Aorta (tissue), 5 donors: Measurements from ENCODE around the gene LYZL4. TPM values are rescaled to one million over a fixed set of nuclear protein-coding genes. Genes with fewer than 3 reads are reported as not detected.

Source experiments
- ATAC-seq: fragments of 200-7000 bp; cut with Tn5 transposase; one replicate; pipeline ENCODE4 v1.9.1; 2022; ENCODE audit warnings: moderate library complexity; ENCODE audit not compliant: low FRiP score
- DNase-seq, 2 donors: peaks; one replicate each; pipeline ENCODE4 v3.0.0-alpha.2; 2020
- H3K27ac ChIP-seq, 2 donors: one replicate each; pipeline ENCODE4 v1.5.1; 2013; ENCODE audit warnings: low read length in 2 of 2, mild to moderate bottlenecking in 2 of 2, moderate library complexity in 2 of 2, control low read depth in 1 of 2, inconsistent platforms in 1 of 2, low read depth in 1 of 2
- H3K27me3 ChIP-seq, 2 donors: one replicate each; pipeline ENCODE4 v1.6.1; 2013; ENCODE audit warnings: control low read depth in 1 of 2, low read length in 1 of 2, mild to moderate bottlenecking in 1 of 2, moderate library complexity in 1 of 2; ENCODE audit not compliant: insufficient read depth in 2 of 2, control insufficient read depth in 1 of 2
- H3K36me3 ChIP-seq, 2 donors: one replicate each; pipeline ENCODE4 v1.6.1; 2013; ENCODE audit warnings: control low read depth in 1 of 2, low read length in 1 of 2, mild to moderate bottlenecking in 1 of 2; ENCODE audit not compliant: insufficient read depth in 2 of 2, control insufficient read depth in 1 of 2
- H3K4me1 ChIP-seq, 2 donors: one replicate each; pipeline ENCODE4 v1.6.1; 2013; ENCODE audit warnings: low read length in 2 of 2, control low read depth in 1 of 2, mild to moderate bottlenecking in 1 of 2, moderate library complexity in 1 of 2; ENCODE audit not compliant: insufficient read depth in 2 of 2, control insufficient read depth in 1 of 2
- H3K4me3 ChIP-seq, 2 donors: one replicate each; pipeline ENCODE4 v1.5.1; 2013; ENCODE audit warnings: low read length in 2 of 2, control low read depth in 1 of 2, mild to moderate bottlenecking in 1 of 2
- H3K9me3 ChIP-seq: one replicate; pipeline ENCODE4 v1.6.1; 2013; ENCODE audit warnings: mild to moderate bottlenecking, low read length; ENCODE audit not compliant: control insufficient read depth
- WGBS, 2 donors: extraction: QIAGEN DNeasy Blood & Tissue Kit; methylation state at CpG; one replicate each; pipeline ENCODE4 v1.1.7; 2013; 5-methylcytosine and 5-hydroxymethylcytosine counted together
- intact Hi-C, 2 donors: fragments of 100-400 bp; cut with DNase I; formaldehyde crosslinking; loops; one replicate each; pipeline versions ENCODE4 v1.14.2 to v1.15.0; 2022
- polyA plus RNA-seq, 2 donors: library from polyadenylated mRNA; stranded (reverse); fragments of 200-250 nt; gene quantifications; one replicate each; pipeline ENCODE4 v1.2.3, GENCODE V29; 2013
- total RNA-seq, 2 donors: library from RNA; stranded (reverse); fragmentation: NEBNext Ultra II Directional; extraction: Animal tissue kit (Norgen Biotek cat#: 25700); gene quantifications; one replicate each; pipeline ENCODE4 v1.2.1, GENCODE V29; 2021
- donor health status: healthy with polysubstance abuse.
- donor health status: Bipolar disorder and iron deficiency.
- donor health status: DM: no; HTN: no; CAD: no.
- donor health status: DM: no; HTN: no; CAD: no.
- donor health status: DM: yes; HTN: yes; CAD: no.

LYZL4 gene
- total and polyA plus RNA-seq, 4 donors: not detected

- intact Hi-C loops: no loop called here
- WGBS, 2 donors: 61 to 65% methylated on average over 4 of the region's 4 CpGs
- H3K9me3 ChIP-seq: no peaks in the 10 kb centered on the region
- ATAC-seq (no peak), DNase-seq (no peak)
- no peak overlapping the region for H3K4me3 ChIP-seq
- H3K4me1 ChIP-seq: no peaks in the 10 kb centered on the region
- H3K27me3 ChIP-seq: no peaks in the 10 kb centered on the region
- peak overlapping the region in 1 of 2 donors; percentile 26 for H3K27ac ChIP-seq
- no peaks in the 10 kb centered on the region for H3K36me3 ChIP-seq
Measured at GRCh38 chr3:42369832-42370231, 40.6 kb downstream of the LYZL4 start.

DNA sequence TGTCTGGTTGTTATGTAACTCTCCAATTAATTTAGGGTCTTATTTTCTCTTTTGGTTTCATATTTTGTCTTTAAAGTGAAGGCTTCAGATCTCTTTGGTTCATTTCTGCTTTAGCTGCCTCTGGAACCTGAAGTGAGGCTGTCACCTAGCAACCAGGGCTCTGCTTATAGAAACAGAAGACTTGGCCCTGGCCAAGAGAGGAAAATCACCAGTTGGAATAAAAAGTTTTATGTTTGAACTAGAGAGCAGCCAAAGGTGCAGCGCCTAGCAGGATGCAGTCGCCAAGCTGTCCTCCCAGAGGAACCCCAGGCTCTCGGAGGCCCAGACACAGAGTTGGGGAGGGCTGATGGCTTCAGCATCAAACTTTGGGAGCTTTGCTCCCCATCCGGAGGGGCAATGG lies 41.1 kb downstream of the LYZL4 start:
- intact Hi-C loops: no loop called here
- H3K9me3 ChIP-seq: no peaks in the 10 kb centered on the region
- peak in 1 of 2 donors; percentile 69 for DNase-seq
- H3K36me3 ChIP-seq: no peaks in the 10 kb centered on the region
- ATAC-seq: peak; percentile 56
- WGBS, 2 donors: 2 to 5% methylated on average over 4 of the region's 4 CpGs
- H3K4me3 ChIP-seq: no peak overlapping the region
- no peaks in the 10 kb centered on the region for H3K27me3 ChIP-seq
- no peaks in the 10 kb centered on the region for H3K4me1 ChIP-seq
- H3K27ac ChIP-seq: peak overlapping the region in 1 of 2 donors; percentile 26

- WGBS, 2 donors: 15 to 18% methylated on average over 1 of the region's 1 CpG
- no peak for DNase-seq
- H3K4me1 ChIP-seq: no peaks in the 10 kb centered on the region
- H3K36me3 ChIP-seq: no peaks in the 10 kb centered on the region
- no peaks in the 10 kb centered on the region for H3K9me3 ChIP-seq
- H3K4me3 ChIP-seq: no peak overlapping the region
- no peak for ATAC-seq
- intact Hi-C loops: no loop called here
- no peak overlapping the region for H3K27ac ChIP-seq
- no peaks in the 10 kb centered on the region for H3K27me3 ChIP-seq
Measured at GRCh38 chr3:42368861-42369260, 41.5 kb downstream of the LYZL4 start.

DNA sequence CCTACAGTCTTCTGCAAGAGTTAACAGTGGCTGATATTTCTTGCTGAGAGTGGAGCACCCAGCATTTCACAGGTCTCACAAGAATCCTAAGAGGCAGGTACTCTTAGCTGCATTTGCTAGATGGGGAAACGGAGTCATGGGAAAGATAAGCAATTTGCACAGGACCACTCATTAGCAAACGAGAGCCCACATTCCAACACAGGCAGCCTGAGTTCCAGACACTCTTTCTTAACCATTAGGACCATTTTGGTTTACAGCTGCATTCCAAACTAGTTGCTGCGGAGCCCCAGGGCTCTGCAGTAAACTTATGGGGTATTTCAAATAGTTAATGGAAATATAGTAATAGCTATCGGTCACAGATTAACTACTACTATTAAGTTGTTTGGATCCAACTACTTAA lies 42.5 kb downstream of the LYZL4 start:
- H3K4me3 ChIP-seq: no peak overlapping the region
- no peak for ATAC-seq
- H3K36me3 ChIP-seq: no peaks in the 10 kb centered on the region
- no peak for DNase-seq
- H3K4me1 ChIP-seq: no peaks in the 10 kb centered on the region
- H3K27ac ChIP-seq: no peak overlapping the region
- 64% methylated on average over 4 of the region's 4 CpGs for WGBS, 2 donors
- intact Hi-C loops: no loop called here
- no peaks in the 10 kb centered on the region for H3K27me3 ChIP-seq
- no peaks in the 10 kb centered on the region for H3K9me3 ChIP-seq

DNA sequence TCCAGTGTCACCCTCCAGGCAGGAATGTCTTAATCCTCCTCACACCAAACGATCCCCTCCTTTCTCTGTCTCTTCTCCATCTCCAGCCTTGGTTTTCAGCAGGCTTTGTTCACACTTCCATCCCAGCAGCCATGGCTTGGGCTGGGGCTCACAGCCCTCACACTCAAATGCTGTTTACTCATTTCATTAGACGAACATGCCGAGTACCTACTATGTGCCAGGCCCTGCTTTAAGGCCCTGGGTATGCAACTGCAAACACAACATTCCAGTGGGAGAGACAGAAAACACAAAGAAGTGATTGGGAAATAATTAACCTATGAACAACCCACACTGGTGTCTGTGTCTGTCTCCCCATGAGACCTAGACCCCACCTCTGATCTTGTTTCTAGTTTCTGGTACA lies 43.9 kb downstream of the LYZL4 start:
- no peaks in the 10 kb centered on the region for H3K4me1 ChIP-seq
- DNase-seq (no peak), ATAC-seq (no peak)
- H3K27ac ChIP-seq: no peak overlapping the region
- intact Hi-C loops: no loop called here
- H3K36me3 ChIP-seq: no peaks in the 10 kb centered on the region
- WGBS, 2 donors: 76 to 78% methylated on average over 3 of the region's 3 CpGs
- H3K4me3 ChIP-seq: no peak overlapping the region
- H3K9me3 ChIP-seq: no peaks in the 10 kb centered on the region
- H3K27me3 ChIP-seq: no peaks in the 10 kb centered on the region

DNA sequence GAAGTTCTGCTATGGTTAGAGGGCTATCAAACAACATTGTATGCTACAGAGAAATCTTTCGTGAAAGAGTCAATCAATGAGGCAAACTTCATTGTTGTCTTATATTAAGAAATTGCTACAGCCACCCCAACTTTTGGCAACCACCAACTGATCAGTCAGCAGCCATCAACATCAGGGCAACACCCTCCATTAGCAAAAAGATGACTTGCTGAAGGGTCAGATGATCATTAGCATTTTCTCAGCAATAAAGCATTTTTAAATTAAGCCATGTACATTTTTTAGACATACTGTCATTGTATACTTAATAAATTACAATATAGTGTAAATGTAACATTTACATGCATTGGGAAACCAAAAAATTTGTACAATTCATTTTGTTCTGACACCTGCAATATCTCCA lies 53.1 kb downstream of the LYZL4 start:
- Histone ChIP-seq H3K27me3 (no peaks in the 10 kb centered on the region), H3K4me3 (no peak overlapping the region), H3K36me3 (no peaks in the 10 kb centered on the region), H3K9me3 (no peaks in the 10 kb centered on the region), H3K27ac (no peak overlapping the region), H3K4me1 (no peaks in the 10 kb centered on the region)
- 80 to 81% methylated on average over 1 of the region's 1 CpG for WGBS, 2 donors
- DNase-seq (no peak), ATAC-seq (no peak)
- intact Hi-C loops: no loop called here

GRCh38 chr3:42355612-42356011 lies 54.8 kb downstream of the LYZL4 start:
- Histone ChIP-seq H3K27me3 (no peaks in the 10 kb centered on the region), H3K4me1 (peaks cover 0 to 3% of the 10 kb centered on the region in 2 donors), H3K4me3 (no peak overlapping the region), H3K27ac (no peak overlapping the region), H3K36me3 (no peaks in the 10 kb centered on the region), H3K9me3 (no peaks in the 10 kb centered on the region)
- intact Hi-C loops: no loop called here
- ATAC-seq (no peak), DNase-seq (no peak)

GRCh38 chr3:42353631-42354030 lies 56.8 kb downstream of the LYZL4 start:
- H3K4me3 ChIP-seq: no peak overlapping the region
- peaks cover 0 to 3% of the 10 kb centered on the region in 2 donors for H3K4me1 ChIP-seq
- H3K36me3 ChIP-seq: no peaks in the 10 kb centered on the region
- intact Hi-C loops: no loop called here
- no peaks in the 10 kb centered on the region for H3K27me3 ChIP-seq
- H3K9me3 ChIP-seq: no peaks in the 10 kb centered on the region
- DNase-seq (no peak), ATAC-seq (no peak)
- peak overlapping the region in 1 of 2 donors; percentile 1 for H3K27ac ChIP-seq

- no peak overlapping the region for H3K4me3 ChIP-seq
- H3K27ac ChIP-seq: peak overlapping the region in 1 of 2 donors; percentile 17
- no peak for ATAC-seq
- H3K27me3 ChIP-seq: no peaks in the 10 kb centered on the region
- DNase-seq: no peak
- H3K9me3 ChIP-seq: no peaks in the 10 kb centered on the region
- 11 to 14% methylated on average over 2 of the region's 2 CpGs for WGBS, 2 donors
- no peaks in the 10 kb centered on the region for H3K36me3 ChIP-seq
- H3K4me1 ChIP-seq: peaks cover 0 to 3% of the 10 kb centered on the region in 2 donors
- intact Hi-C loops: no loop called here
Measured at GRCh38 chr3:42351207-42351606, 59.2 kb downstream of the LYZL4 start.
